ENCODE measurements around the gene ILK. TPM values are rescaled to one million over a fixed set of nuclear protein-coding genes. Genes with fewer than 3 reads are reported as not detected.

Gene ILK
- 126 and 130 TPM in 2 replicates for total RNA-seq

GRCh38 chr11:6603287-6604080, at the start of gene ILK, which contains the start of gene RRP8:
TSS of gene ILK (plus strand) at chr11:6603774. CDS start at chr11:6604272, 498 bp downstream.
TSS of gene RRP8 (minus strand) at chr11:6603616. CDS start at chr11:6603502, 114 bp downstream.

DNA sequence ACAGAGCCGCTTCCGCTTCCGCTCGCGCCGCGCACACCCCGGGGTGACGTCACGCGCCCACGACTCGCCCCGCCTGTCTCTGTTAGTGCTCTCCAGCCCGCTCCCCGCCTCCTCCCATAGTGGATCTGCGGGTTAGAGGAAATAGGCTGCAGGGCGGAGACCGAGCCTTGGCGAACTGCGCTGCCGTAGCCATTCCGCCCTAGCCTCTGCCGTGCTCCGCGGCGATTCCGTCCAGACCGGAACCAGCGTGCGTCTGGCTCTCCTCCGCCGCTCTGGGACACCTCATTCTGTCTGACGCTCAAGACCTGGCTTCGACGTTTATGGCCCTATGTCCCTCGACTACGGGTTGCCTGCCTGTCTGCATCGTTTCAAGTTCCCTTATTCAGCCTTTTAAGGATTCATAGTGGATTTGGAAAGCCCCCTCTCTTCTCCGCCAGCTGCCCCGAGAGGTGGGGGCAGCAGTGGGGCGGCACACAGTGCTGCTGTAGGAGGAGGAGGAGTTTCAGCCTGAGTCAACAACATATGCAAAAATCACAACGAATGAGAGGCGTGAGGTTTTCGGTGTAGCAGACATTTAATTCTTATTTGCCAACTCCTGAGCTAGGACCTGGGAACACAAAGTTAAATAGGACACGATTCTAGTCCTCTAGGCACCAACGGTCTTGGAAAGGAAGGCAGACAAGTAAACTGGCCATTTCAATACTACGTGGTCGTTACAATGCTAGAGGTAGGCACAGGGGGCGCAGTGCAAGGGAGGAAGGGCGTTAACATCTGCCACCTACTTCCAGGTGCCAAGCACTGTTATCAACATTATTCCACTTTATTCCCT, 8.9 kb downstream of the ILK start, which contains the start of gene TAF10:
Gene TAF10, minus strand, starts transcription at position 4 of the 829 bp plus-strand sequence. CDS start 27 bp downstream, outside the sequence.

GRCh38 chr11:6619004-6619745, 15.6 kb downstream of the ILK start, which contains the start of gene TPP1:
TSS of gene TPP1 (minus strand) at chr11:6619422. CDS start at chr11:6619400, 22 bp downstream.

GRCh38 chr11:6655790-6656583, 52.4 kb downstream of the ILK start, which contains the start of gene DCHS1:
TSS of gene DCHS1 (minus strand) at chr11:6655809. CDS start at chr11:6641613, 14,196 bp downstream.

Other genes starting within 250 kb of the ILK start
- gene SMPD1, start 213.3 kb upstream of the ILK start, total RNA-seq: 49.9 and 60.9 TPM in 2 replicates
- 32.1 and 37.8 TPM in 2 replicates for gene APBB1, start 184.7 kb upstream of the ILK start, total RNA-seq
- 0.65 and 2.2 TPM in 2 replicates for gene HPX, start 162.8 kb upstream of the ILK start, total RNA-seq
- gene TRIM3, start 129.8 kb upstream of the ILK start, total RNA-seq: 13.3 and 13.5 TPM in 2 replicates
- 47.9 and 59.8 TPM in 2 replicates for gene ARFIP2, start 122.4 kb upstream of the ILK start, total RNA-seq
- 37.9 and 46.8 TPM in 2 replicates for gene TIMM10B, start 122.3 kb upstream of the ILK start, total RNA-seq
- gene DNHD1, start 106.5 kb upstream of the ILK start, total RNA-seq: 7.9 and 9.3 TPM in 2 replicates
- gene RRP8, start 158 bp upstream of the ILK start, total RNA-seq: 9.8 and 11.2 TPM in 2 replicates
- gene TAF10, start 8.4 kb downstream of the ILK start, total RNA-seq: 24.1 and 38.9 TPM in 2 replicates
- gene TPP1, start 15.6 kb downstream of the ILK start, total RNA-seq: 68.5 and 100 TPM in 2 replicates
- gene DCHS1, start 52.0 kb downstream of the ILK start, total RNA-seq: 13.7 and 17.4 TPM in 2 replicates
- 27.3 and 32.3 TPM in 2 replicates for gene MRPL17, start 79.6 kb downstream of the ILK start, total RNA-seq
- 0.39 and 0.43 TPM in 2 replicates for gene OR2AG2, start 168.2 kb downstream of the ILK start, total RNA-seq
- under 0.01 TPM in 1 of 2 replicates, not detected in the other for gene OR2AG1, start 179.2 kb downstream of the ILK start, total RNA-seq
- 0.52 and 0.76 TPM in 2 replicates for gene OR6A2, start 195.9 kb downstream of the ILK start, total RNA-seq
- not detected in 2 replicates for gene OR10A5, start 241.9 kb downstream of the ILK start, total RNA-seq